ENCODE data around the gene TSPAN15. TPM values are rescaled to one million over a fixed set of nuclear protein-coding genes. Genes with fewer than 3 reads are reported as not detected.

Gene TSPAN15
- total RNA-seq, 2 experiments from 2014 or later: 1.4 to 1.7 TPM

DNA sequence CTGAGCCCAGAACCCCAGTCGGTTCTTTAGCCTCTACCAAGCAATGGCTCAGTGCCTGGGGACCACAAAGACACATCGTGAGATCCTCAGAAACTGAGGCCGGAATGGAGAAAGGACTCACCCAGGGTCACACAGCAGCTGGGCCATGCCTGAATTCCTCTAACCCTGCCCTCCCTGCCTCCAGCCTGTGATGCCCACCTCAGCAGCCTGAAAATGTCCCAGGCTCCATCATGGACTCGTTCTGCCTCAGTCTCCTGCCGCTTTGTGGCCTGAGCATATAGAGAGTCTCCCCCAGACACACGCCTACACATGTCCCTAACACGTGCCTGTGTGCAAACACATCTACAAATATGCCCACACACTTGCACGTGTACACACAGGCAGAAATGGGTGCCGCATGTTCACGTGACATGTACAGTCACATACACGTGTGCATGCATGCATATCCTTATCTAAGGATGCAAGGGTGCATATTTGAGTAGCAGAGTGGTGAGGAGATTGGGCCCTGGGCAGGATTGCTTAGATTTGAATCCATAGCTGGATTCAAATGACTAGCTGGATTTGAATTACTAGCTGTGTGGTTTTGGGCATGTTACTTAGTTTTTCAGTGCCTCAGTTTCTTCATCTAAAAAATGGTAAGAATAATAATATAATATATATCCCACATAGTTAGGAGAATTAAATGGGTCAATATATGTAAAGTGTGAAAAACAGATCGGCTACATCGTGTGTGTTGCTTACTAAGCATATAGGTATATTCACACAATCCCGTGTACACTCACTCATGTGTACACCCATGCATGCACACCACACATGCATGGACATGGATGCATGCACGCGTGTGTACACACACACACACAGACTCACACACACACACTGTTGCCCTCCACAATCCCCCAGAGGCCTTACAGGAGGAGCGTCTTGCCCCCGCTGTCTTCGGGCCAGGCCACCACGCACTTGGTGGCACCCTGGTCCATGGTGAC lies 36.9 kb upstream of the TSPAN15 start:
- CTCF ChIA-PET: interaction anchor here (1.4 kb wide), 1 partner anchor 93 kb away, joined by 7 read pairs; no protein-coding TSS in a partner anchor
- POLR2A ChIA-PET: no interaction called here

DNA sequence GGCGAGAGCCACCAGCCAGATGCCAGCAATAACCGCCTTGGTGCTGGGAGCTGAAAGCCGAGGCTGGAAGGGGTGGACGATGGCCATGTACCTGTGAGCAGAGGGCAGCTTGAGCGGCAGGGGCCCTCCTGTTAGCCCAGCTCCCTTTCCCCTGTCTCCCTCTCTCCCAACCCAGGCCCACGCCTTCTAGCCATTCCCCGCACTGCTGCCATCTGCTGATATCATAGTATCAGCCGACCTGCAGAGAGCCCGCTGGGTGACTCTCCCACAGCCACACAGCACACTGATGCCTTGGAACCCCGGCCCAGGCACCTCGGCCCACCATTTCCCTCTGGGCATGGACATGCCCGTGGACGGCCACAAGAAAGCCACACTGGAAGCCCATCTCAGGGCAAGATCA lies 36.2 kb upstream of the TSPAN15 start:
- ChIA-PET CTCF (no interaction called here), POLR2A (interaction anchor here (0.7 kb wide), 1 partner anchor 49 kb away, joined by 3 read pairs; no protein-coding TSS in a partner anchor)

DNA sequence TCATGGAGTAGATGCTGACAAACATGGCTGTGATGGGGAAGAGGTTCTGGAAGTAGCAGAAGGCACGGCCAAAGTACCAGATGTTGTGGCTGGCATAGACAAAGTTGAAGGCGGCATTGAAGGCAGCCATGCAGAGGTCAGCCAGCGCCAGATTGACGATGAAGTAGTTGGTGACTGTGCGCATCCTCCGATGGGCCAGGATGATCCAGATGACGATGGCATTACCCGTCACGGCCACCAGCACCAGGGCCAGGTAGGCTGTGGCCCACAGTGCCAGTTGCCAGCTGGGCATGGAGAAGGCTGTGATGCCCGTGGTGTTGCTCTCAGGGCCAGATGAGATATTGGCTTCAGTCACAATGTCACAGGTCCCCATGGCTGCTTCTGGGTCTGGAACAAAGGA lies 35.3 kb upstream of the TSPAN15 start:
- POLR2A ChIA-PET: interaction anchor here (0.7 kb wide), 1 partner anchor 50 kb away, joined by 3 read pairs; no protein-coding TSS in a partner anchor
- CTCF ChIA-PET: no interaction called here

DNA sequence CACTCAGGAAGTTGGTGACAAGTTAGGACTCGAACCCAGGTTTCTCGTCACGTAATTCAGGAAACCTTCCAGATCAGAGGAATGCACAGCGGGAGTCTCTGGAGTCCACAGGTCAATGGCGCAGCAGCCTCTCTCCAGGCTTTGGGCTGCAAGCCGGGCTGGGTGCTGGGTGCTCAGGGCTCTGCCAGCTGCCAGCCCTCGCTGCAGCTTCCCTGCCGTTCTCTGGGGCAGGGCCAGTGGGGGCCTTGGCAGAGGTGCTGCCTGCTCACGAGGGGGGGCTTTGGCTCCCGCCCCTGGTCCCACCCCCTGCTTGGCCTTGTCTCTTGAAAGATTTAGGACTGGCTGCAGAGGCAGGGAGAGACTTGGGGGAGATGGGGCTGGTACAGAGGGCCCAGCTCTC lies 34.6 kb upstream of the TSPAN15 start, which contains the start of gene TACR2:
TSS of gene TACR2 (minus strand) at position 224 of the 400 bp plus-strand sequence. CDS start 595 bp downstream, outside the sequence.
- CTCF ChIA-PET: no interaction called here
- POLR2A ChIA-PET: no interaction called here

DNA sequence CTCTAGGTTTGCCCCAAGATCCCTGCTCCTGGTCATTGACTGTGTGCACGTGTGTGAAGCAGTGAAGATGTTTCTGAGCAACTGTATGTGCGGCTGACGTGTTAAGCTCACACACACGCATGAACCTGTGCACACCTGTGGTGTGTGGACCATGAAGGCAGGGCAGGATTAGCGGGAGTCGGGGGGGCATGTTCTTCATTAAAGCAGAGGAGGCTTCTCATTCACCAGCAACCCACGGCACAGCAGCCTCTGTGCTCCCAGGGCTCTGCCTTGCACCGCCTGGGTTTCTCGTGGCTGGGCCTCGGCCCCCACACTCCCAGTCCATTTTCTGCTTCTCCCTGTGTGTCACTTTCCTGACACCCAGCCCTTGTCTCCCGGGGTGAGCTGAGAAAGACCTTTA lies 33.7 kb upstream of the TSPAN15 start:
- CTCF ChIA-PET: interaction anchor here (1.4 kb wide), 1 partner anchor 90 kb away, joined by 5 read pairs; no protein-coding TSS in a partner anchor
- POLR2A ChIA-PET: no interaction called here

DNA sequence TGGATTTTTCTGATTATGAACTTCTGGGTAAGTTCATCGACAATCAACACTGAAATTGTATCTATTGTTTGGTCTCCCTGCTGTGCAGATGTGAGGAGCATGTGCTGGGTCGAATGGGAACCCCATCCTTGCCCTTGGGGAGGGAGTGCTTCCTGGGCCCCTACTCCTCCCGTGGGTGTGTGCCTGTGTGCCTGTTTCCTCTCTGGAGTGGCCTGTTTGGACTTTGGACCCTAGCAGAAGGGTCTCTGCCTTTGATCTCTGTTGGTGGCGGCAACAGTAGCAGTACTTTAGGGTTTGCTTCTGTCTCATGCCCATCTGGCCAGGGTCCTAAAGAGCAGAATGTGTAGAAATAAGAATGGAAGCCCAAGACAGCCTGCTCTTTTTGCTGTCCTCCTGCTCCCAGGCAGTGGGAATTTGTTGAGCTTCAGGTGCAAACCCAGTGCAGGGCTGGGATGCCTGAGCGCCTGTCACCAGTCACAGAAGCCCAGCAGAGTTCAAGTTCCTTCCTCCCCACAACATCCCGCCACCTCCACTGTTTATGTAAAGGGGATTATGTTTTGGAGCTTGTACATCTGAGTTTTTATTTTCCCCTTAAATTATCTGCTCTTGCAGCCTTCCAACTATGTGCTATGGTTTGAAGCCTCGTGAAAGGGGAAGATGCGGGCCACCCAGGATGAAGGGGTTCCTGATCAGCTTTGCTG lies 33.1 kb upstream of the TSPAN15 start:
- POLR2A ChIA-PET: no interaction called here
- CTCF ChIA-PET: interaction anchor here (0.6 to 1.8 kb wide), 3 partner anchors 8 to 89 kb away, joined by 4 to 8 read pairs (median 5); no protein-coding TSS in a partner anchor

DNA sequence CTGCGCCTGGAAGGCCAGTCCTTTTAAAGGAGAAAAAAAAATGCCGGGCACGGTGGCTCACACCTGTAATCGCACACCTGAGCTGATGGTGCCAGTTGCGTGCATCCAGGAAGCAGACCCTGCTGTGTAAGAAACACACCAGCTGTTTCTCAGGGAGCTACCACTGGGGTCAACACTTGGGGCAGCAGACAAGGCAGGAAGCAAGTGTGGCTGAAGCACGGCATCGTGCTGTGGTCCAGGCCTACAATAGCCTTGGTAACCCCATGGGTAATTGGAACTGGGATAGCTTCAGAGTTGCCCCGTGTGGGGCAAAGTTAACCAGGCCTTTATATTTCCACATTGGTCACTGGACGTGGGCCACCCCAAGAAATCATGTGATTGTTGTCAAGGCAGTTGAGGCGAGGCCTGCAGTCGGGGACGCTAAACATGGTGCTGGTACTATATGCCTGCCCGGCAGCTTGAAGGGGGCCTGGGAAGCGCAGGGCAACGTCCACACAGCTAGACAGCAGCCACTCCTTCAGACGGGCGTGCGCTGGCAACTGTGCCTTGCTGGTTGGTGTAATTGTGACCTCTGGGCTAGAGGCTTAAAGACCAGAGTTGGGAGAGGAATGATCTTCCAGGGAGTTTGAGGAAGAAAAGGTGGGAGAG lies 32.0 kb upstream of the TSPAN15 start:
- ChIA-PET POLR2A (no interaction called here), CTCF (interaction anchor here (1.8 kb wide), 1 partner anchor 11 kb away, joined by 8 read pairs; no protein-coding TSS in a partner anchor)

DNA sequence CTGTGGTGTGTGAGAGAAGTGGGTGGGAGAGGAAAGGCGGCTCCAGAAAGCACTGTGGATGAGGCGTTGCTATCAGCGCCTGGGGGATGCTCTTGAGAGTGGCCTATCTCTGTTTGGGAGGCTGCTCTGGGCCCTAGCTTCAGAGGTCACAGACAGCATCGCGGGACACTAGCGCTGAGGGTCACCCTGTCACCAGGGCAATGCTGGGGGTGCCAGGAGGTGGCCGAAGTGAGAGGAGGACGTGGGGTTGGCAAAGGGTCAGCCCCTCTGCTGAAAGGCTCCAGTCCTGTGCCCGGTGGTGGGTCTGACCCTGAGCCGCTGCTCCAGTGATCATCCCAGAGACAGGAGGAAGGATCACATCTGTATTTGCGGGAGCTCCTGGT lies 31.5 kb upstream of the TSPAN15 start:
- ChIA-PET POLR2A (no interaction called here), CTCF (interaction anchor here (1.8 kb wide), 1 partner anchor 11 kb away, joined by 8 read pairs; no protein-coding TSS in a partner anchor)

DNA sequence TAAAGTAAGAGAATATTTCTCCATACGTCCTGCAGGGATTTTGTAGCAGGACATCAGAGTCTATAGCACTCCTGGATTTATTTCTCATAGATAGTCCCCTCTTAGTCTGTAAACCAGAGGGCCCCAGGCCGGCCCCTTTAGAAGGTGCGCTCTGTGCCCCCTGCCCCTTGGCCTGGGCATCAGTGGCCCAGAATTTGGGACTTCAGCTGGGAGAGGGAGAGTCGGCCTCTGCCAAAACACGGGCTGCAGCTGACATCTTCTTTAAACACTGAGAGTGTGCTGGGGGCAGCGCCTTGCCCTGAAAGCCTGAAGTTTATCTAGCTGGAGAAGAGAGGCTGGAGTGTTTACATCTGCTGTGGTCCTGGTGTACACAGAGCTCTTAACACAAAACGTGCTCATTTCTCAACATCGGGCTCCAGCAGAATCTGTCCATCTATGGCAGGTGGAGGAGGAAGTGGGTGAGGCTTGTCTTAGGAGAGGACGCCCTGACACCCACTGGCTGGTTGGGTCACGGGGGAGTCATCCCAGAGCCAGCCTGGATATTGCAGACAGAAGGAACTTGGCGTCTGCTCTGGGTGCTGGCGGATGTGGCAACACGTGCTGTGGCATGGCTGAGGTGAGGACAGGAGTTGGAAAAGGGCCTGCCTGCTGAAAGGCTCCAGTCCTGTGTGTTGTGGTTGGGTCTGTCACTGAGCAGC lies 29.5 kb upstream of the TSPAN15 start:
- CTCF ChIA-PET: interaction anchor here (1.7 kb wide), 1 partner anchor 28 kb away, joined by 4 read pairs; no protein-coding TSS in a partner anchor
- POLR2A ChIA-PET: no interaction called here

DNA sequence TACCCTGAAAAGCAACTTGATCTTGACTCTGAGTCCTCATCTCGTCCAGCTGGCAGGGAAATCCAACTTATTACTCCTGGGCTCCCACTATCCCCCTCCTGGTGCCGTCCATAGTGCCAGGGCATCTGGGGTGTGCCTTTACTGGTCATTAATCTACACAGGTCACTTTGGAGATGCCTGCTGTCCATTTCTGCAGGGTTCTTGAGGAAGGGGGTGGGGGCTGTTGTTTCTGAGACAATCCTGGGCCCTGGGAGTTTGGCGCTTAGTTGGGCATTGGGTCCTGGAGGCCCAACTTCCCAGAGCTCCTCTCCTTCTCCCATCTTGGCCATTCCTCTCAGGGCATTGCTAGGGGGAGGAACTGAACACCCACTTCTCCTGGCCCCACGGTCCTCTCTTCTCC lies 28.6 kb upstream of the TSPAN15 start:
- CTCF ChIA-PET: interaction anchor here (1.7 kb wide), 1 partner anchor 27 kb away, joined by 4 read pairs; no protein-coding TSS in a partner anchor
- POLR2A ChIA-PET: no interaction called here

DNA sequence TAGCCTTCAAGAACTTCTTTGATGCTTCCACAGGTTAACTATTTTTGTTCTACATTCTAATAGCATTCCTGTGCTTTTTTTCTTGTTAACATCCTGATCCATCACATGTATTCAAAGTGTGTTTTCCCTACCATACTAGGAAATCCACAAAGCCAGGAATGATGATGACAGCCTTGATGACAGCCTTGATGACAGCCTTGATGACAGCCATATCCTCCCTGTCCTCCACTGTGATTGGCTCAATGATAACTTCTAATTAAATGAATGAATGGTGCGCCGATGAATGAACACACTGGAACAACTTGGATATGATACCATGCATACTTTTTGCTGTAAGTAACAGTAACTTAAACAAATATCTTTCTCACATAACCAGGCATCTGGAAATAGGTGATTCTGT lies 26.2 kb upstream of the TSPAN15 start:
- CTCF ChIA-PET: interaction anchor here (0.6 to 2.8 kb wide), 2 partner anchors 17 to 722 kb away, joined by 3 to 10 read pairs; no protein-coding TSS in a partner anchor
- POLR2A ChIA-PET: no interaction called here

DNA sequence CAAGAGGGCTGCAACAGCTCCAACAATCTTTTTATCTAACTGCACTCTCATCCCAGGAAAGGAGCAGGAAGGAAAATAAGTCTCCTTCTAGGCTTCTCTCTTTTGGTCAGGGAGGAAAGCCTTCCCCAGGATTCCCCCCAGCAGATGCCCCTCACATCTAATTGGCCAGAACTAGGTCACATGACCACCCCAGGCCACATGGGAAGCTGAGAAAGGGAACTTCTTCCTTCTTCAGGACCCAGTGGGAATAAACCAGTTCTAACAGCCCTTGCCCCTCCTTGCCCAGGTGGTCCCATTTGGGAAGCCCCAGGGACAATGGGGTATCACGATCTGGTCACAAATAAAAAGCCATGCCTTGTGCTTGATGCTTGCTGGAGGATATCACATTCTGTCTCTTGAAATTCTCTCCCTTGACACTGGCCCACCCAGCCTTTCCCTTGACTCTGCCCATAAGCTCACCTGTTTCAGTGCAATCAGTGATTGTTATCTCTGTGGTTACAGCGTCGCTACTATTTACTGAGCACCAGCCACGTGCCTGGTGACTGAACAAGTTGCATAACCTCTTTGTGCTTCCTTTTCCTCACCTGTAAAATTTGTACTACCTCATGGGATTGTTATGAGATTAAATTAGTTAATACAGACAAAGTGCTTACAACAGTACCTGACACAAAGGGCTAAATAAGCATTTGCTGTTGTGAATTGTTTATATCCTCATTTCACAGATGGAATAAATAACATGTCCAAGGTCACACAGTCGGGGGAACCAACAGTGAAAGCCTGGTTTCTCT lies 25.6 kb upstream of the TSPAN15 start:
- CTCF ChIA-PET: interaction anchor here (2.8 kb wide), 1 partner anchor 18 kb away, joined by 10 read pairs; no protein-coding TSS in a partner anchor

DNA sequence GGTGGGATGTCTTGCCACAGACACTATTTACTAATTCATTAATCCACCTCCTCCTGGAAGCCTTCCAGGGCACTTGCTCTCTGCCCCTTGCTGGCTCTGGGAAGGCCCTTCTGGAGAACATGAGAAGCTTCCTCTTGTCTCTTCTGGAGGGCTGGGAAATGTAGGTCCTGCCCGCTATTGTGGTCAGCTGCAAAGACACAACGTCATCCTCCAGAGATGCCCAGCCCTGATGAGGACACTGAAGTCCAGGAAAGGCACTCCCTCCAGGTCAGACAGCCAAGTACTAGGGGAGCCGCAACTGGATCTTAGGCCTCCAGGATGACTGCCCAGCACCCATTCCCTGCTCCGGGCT lies 24.9 kb upstream of the TSPAN15 start:
- ChIA-PET POLR2A (no interaction called here), CTCF (no interaction called here)

More for the DNA sequence above, 25.6 kb upstream of the TSPAN15 start:
- POLR2A ChIA-PET: no interaction called here

DNA sequence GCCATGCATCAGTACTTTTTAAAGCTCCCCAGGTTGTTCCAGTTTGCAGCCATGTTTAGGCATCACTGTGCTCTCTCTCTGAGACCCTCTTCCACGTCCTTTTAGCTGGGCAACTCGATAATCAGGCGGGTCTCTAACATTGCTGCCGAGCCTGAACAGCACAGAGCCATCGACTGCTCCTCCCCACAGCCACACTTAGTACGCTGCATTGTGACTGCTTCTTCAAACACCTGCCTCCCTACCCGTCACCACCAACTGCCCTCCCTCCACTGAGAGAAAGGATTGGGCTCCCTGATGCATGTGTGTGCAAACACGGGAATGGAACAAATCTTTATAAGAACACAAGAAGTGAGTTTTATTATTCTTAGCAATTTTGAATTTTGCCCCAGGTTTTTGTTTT lies 23.1 kb upstream of the TSPAN15 start:
- POLR2A ChIA-PET: no interaction called here
- CTCF ChIA-PET: interaction anchor here (0.8 to 2.1 kb wide), 3 partner anchors 17 to 79 kb away, joined by 3 to 6 read pairs (median 3); no protein-coding TSS in a partner anchor

DNA sequence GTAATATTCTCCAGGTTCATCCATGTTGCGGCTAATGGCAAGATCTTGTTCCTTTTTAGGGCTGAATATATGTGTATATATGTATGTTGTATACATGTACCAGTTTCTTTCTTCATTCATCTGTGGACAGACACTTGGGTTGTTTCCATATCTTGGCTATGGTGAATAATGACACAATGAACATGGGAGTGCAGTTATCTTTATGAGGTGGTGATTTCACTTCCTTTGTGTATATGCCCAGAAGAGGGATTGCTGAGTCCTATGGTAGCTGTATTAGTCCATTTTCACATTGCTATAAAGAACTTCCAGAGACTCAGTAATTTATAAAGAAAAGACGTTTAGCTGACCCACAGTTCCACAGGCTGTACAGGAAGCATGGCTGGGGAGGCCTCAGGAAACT lies 17.1 kb upstream of the TSPAN15 start:
- POLR2A ChIA-PET: no interaction called here
- CTCF ChIA-PET: no interaction called here

DNA sequence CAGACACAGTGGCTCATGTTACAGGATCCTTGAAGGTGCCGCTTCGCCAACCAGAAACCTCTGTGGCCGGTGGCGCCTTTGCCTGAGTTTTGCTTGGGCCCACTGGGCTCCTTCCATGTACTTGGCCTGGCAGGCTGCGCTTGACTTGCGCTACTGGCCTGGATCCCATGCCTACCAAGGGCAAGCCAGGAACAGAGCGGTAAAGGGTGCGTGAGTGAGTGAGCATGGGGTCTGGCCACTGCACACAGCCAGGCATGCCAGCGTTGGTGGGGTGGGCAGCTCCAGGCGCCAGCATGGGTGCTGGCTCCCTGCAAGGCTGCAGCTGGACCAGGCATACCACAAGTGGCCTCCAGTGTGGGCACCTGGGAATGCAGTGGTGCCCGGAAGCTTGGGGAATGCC lies 16.3 kb upstream of the TSPAN15 start:
- CTCF ChIA-PET: no interaction called here
- POLR2A ChIA-PET: no interaction called here

DNA sequence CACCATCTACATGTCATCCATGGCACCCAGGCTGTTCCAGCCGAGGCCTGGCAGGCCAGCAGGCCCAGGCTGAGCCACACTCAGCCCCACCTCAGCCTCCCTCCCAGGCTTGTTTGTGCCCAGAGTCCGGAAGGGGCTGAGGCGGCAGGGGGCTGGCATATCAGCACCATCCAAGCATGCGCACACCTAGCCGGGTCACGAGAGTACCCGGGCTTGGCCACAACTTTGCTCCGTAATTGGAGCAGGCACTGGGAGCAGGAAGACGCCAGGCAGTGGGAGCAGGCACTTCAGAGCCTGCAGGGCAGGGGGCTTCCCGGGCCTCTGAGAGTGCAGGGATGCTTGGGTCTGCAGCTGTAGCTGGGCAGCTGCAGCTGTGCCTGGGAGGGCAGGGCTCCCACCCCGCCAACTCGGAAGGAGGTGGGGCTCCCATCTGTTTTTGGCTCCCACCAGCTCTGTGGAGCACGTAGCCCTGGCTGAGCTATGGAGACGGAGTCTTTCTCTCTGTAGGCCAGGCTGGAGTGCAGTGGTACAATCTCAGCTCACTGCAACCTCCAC lies 15.2 kb upstream of the TSPAN15 start:
- ChIA-PET CTCF (interaction anchor here (0.8 to 1.0 kb wide), 2 partner anchors 9 to 13 kb away, joined by 3 read pairs; no protein-coding TSS in a partner anchor), POLR2A (no interaction called here)

Measured in activated CD8-positive, alpha-beta memory T cell treated with anti-CD3 and anti-CD28 coated beads for 36 hours (primary cell).